Activated CD8-positive, alpha-beta memory T cell treated with anti-CD3 and anti-CD28 coated beads, Interleukin-2, amount 50 U/mL, for 1 hour (primary cell): ENCODE results near the gene TSFM.
"Not testable (repeated sequence)": the region's sequence is repeated elsewhere in the genome, so short reads cannot be mapped to it uniquely, and the experiment has no call there.

Source experiments
- DNase-seq: peaks from one replicate; pipeline ENCODE4 v3.0.0-alpha.2; 2020; ENCODE audit errors: extremely low read depth

Gene TSFM

DNA sequence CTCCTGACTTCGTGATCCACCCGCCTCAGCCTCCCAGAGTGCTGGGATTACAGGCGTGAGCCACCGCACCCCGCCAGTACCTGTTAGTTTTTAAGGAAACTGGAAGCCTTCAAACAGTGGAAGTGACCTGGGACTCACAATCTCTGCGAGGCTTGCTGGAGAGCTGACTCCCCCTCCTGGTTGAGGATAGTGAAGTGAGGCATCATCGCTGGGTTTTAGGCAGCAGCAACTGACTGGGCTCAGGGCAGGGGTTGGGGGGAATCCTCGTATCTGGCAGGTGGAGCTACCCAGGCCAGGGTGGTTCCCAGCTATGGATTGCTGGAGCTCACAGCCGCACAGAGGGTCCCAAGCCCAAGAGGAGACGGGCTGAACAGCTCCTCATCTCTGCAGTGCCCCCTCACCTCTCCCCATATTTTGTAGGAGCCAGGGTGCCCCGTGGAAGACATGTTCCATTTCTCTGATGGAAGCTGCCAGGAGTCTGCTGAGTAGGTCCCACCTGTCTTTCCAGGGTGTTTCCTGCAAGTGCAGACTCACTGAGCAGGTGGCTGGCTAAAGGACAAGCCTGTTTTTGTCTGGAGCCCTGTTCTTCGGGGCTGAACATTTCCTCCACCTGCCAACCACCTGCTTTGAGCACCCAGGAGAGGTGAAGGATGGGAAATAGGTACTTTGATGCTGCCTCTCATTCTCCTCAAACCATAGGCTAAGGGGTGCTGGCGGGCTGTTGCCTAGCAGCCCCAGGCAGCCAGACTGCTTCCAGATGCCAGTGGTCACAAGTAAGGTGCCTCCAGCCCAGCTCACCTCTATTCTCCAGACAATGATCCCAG lies 32.8 kb downstream of the TSFM start:
- DNase-seq, result no peak

DNA sequence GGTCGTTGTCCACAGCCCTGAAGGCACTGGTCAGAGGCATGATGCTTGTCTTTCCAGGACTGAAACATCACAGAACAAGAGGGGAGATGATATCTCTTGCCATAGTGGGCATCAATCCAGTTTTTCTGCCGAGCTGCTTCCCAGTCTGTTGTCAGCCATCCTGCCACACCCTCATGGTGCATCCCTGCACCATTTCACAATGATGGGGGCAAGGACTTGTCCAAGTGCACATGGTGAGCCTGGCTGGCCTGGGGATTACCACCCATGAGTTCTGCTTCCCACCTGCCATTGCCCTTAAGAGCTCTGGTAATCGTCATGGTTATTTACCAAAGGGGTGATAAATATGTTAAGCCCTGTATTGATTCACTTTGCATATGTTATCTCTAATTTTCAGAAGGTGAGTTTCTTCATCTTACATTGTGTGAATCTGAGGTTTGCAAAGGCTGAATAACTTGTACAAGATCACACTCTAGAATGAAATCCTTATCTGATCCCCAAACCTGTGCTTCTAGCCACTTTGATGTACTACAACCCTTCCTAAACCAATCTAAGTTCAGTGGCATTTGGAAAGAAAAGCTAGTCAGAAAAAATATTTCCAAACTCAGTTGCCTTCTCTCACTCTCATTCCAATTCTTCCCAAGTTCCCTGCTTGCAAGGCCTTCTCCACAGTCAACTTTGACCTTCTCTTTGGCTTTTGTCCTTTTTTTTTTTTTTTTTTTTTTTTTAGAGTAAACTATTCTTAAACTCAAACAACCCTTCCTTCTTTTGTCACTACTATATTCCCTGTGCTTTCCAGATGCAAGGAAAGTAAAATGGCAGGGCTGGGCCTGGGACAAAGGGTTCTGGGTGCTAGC lies 33.6 kb downstream of the TSFM start:
- DNase-seq, result no peak

DNA sequence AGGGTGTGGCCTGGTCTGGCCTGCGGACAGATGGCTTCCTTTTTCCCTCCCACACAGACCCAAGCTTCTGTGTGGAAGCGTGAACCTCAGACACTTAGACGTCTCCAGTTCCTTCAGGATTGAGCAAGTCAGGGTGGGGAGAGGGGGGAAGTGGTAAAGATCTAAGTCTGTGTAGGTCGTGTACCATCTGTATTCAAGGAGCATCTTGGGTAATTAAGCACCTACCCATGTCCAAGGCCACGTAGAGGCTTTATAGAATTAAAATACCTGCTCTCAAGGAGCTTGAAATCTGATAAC lies 34.2 kb downstream of the TSFM start:
- DNase-seq, result no peak

DNA sequence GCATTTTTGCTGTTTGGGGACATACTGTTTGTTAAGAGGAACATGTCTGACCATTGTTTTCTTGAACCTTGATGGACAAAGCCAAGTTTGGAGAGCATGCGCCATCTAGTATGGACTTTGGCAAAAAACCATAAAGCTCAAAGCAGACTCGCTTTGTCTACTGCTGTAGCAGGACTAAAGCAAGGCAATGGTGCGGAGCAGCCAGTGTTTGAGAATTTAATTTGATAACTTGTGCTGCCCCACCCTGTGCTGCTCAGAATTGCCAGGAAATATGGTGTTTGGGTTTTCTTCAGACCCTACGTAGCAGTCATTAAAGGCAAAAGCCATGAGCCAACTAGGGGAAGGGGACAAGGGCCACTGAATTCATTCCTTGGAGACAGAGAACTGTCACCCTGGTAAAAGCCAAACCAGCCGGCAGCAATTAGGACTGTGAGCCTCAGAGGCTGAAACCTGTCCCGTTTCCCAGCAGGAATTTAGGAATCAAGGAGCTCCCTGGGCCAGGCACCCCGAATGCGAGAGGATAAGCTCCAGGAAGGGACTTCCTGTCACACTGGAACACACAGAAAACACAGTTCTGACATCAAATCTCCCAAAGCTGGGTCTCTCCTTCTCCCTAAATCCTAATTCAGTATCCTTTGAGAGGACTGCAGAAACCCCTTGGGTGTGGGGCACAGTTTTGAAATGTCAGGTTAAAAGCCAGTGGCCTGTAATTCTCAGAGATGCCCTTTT lies 34.8 kb downstream of the TSFM start:
- no peak for DNase-seq

DNA sequence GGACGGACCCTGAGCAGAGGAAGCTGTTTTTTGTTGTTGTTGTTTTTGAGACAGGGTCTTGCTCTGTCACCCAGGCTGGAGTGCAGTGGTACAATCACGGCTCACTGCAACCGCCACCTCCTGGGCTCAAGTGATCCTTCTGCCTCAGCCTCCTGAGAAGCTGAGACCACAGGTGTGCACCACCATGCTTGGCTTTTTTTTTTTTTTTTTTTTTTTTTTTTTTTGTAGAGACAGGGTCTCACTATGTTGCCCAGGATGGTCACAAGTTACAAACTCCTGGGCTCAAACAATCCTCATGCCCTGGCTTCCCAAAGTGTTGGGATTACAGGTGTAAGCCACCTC lies 35.4 kb downstream of the TSFM start:
- not testable (repeated sequence) for DNase-seq

DNA sequence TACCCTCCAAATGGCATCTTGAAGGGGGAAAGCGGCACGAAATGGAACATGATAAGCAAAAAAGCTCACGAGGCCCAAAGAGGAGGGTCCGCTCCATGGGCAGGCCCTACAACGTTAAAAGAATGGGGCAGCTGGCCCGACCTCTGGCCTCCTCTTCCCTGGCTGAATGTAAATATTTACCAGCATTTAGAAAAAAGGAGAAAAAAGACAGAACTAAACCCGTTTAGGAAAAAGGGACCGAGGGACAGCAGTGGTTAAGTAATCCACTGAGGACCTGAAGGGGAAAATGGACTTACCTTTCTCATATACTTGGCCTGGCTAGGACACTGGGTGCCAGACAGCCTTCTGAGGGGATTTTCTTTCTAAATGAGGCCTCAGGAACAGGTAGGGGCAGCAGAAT lies 37.5 kb downstream of the TSFM start:
- not testable (repeated sequence) for DNase-seq

DNA sequence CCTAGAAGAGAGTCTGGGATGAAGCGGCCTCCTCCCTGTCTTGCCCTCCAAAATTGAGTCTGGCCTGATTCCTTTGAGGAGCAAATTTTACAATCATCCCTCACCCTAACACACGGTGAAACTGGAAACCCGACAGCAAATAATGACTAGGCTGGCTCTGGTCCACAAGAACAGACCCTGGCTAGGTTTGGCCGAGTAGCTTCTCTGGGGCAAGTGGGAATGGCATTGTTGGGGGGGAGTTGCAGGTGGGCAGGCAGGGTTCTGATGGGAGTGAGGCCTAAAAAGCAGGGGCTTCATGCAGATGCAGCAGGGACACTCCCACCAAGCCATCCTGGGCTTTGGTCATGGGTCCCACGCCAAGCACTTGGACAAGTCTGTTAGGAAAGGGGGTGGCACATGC lies 38.4 kb downstream of the TSFM start:
- not testable (repeated sequence) for DNase-seq

DNA sequence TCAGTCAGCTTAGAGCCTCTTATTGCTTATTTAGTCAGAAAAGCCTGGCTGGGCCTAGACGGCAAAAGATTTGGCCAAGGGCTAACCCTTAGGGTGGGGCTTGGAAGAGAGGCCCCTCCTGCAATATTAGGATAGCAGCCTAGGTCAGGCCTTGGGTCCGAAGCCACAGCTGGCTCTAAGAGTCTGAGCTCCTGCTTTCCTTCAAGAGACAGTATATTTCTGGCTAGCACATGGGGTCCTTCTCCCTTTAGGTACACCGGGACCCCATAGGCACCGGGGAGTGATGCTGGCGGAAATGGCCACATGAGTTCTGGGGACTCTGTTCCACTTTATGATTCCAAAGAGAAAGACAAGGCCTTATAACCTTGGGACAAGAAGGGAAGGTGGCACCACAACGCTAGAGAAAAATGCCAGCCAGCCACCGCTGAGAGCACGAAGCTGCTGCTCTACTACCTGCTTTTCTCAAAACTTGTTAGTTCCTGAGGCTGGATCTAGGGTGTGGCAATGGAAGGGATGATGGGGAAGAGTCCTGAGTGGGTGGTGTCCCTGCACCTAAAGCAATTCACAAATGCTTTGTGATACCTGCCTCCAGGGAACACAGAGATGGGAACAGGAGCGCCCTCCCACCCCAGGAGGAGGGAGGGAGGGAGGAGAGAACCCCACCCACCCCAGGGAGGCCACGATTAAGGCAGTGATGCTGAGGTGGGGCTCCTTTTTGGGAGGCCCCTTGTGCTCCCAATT lies 39.1 kb downstream of the TSFM start:
- DNase-seq, result no peak

DNA sequence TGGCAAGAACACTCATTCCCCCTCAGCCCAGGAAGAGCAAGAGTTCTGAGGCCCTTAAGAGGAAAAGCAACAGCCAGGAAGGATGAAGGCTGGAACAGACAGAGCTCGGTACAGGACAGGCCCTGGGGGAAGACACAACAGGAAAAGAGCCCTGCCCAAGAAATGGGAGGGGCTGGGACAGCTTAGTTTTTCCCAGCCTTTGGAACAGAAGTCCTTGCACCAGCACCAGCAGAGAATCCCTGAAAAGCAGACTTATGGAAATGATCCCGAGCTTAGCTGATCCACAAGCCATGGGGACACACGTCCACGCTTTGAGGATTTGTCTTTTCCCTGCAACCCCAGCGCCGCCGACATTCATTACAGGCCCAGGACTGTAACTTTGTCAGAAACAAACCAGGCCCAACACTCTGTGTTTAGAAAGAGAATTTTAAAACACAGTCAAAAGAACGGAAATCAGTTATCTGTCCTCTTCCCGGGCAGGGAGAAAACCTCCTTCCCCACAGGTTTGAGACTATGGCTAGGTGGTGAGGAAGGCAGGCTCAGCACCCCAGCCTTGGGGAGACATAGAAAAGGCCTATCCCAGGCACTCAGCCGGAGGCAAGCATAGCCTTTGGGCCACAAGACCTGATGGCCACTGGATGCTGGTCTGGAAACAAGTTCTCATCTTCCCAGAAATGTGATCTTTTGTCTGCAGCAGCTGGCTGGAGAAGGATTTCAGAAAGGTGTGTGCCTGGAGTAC lies 40.0 kb downstream of the TSFM start:
- no peak for DNase-seq

DNA sequence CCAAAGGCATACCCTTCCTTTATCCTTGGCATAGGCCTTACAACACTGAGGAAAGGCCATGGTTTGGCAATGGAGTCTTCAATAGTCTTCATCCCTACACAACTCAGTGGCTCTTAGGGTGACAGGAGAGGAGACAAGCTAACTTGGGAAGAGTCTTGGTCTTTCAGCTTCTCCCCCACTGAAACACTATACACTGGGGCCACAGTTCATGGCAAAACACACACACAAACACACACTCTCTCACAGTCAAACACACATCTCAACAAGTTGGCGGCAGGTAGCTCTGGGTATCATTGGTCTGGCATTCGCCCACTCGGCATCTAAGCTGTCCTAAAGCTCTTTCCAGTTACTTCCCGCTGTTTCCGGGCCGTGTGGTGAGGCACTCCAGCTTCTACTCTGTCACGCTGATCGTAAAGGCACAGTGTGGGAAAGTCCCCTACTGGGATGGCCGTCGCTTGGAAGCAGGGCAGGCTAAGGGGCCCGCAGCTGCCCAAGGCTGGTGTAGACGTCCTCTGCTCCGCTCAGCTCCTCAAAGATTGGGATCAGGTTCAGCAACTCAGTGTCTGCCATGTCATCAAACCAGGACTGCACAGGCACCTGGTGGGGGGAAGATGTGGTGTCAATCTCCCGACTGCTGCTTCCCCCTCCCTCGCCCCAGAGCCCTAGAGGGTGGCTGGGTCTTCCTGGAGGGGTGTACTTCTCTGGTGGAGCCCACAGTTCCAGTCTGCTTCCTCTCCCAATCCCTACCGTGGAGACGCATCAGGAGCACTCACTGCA lies 40.7 kb downstream of the TSFM start:
- DNase-seq, result no peak

DNA sequence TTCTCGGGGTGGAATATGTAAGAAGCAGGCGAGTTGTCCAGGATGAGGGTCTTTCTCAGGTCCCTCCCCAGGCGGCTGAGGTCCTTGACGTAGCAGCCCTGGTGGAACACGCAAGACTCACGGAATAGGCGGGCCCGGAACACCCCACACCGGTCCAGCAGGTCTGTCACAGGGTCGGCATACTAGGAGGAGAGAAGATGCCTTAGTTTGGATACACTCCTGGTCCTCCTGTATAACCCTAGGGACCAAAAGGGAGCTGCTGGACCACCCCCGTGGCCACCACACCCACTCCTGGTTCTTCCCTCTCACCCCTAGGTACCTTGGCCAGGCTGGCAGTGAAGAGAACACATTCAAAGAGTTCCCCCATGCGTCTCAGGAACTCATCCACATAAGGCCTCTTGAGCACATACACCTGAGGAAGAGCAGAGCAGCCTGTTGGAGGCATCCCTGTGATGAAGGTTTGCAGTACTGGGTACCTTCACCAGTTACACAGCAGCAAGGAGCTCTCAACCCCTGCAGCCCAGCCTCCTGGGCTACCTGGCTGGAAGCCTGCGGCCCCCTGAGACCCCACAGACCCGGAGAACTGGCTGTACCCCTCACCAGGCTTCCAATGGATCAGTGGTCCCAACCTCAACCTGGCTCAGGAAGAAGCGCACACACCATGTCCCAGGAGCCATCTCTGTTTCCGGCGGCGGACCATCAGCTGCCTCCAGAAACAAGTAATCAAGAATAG lies 41.5 kb downstream of the TSFM start:
- no peak for DNase-seq

DNA sequence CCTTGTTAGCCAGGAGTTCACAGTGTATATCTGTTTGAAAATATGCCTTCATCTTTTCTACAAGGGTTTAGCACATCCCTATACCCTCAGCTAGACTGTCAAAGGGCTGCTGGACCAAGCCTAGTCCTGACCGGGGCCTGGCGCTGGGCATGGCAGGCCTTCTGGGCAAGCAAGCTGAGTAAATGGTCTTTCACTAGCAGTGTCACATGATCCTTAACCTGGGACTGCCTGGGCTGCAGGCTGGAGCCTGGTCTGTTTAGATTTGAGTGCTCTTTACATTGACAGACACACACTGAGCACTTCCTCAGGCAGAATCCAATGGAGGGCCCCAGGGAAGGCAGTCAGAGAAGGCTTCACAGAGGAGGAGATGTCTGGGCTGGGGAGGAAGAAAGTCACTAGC lies 42.9 kb downstream of the TSFM start:
- no peak for DNase-seq

DNA sequence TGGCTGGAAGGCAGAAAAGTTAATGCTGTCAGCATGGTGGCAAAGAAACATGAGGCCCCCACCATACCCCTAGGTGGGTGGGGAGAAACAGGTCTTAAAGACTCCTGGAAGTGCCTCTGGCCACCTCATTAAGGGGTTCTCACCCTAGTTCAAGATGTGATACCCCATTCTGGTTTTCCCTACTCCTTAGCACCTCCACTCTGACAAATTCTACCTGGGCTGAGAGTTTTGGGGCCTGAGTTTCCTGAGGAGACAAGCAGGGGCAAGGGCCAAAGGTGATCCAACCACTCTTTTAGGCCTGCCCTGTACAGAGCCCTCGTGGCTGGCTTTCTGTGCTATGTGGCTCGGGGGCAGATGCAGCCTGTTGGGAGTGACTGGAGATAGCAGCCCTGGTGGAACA lies 43.8 kb downstream of the TSFM start:
- DNase-seq, result no peak

DNA sequence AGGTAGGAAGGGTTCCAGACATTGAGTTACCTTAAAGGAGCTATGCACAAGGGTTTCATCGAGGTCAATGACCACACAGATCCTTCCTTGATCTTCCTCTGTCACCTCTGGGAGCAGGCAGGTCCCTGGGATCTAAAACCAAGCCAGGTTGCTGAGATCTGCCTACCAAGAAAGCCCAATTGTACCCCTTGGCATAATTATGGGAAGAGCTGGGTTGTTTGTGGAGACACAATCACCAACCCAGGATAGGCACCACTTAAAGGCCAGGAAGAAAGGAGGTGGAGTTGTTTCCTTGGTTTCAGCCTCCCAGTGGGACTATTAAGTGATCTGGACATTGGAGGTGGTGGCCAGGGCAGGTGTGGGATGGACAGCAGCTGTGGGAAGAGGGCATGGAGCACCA lies 44.4 kb downstream of the TSFM start:
- no peak for DNase-seq

DNA sequence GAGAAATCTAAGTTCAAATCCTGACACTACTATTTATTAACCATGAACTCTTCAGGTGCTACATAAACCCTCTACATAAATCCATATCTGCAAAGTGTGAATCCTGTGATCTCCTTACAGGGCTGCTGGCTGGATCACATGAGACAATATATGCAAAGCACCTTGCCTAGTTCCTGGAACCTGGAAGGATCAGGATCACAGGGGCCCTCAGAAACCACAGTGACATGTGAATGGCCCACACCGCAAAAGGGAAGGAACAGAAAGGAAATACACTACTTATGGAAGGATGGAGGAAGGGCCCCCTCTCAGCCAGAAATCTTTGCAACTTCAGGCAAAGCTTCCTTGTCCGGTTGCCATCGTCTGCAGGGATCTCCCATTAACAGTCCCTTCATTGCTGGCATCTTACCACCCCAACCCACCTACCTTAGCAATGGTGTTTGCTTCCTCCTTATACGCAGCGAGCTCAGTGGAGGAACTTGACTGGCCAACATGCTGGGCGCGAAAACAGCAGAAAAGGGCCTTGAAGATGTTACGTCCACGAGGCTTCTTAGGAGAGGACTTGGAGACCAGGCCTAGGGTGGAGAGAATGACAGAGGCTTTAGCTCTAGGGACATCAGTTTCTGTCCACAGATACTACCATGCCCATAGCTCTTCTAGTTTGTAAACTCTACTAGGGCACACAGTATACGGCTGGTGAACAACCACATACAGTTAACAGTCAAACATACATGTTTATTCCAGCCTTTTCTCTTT lies 46.6 kb downstream of the TSFM start:
- DNase-seq, result no peak

DNA sequence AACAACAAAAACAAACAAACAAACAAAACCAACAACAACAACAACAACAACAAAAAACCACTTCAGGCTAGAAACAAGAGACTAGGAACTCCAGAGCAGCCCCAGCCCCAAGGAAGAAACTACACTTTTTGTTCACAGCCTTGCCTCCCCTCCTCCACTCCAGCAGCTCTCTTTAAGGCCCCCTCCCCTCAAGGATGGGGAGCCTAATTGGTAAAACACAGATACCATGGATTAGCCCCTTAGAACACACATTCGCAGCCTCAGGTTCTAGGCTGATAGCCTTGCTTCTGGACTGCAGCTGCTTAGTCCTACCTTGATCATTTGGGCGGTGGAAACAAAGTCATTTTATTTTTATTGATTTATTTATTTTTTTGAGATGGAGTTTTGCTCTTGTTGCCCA lies 47.8 kb downstream of the TSFM start:
- DNase-seq, result no peak

DNA sequence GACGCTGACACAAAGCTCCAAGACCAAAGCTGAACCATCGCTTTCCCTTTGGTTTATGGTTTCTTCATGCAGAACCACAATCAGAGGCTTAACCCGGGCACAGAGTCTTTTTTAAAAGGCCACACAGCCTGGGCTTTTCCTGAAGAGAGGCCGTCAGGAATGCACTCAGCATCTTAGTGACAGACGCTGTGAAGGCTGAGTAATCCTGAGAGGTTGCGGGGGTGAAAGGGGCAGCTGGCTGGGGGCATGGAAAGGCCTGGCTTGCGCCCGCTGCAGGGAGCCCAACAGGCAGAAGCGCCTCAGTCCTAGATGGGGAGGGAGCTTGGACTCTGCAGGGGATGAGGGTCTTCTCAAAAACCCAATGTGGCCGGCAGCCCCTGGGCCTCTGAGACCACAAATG lies 50.4 kb downstream of the TSFM start:
- DNase-seq, result no peak

DNA sequence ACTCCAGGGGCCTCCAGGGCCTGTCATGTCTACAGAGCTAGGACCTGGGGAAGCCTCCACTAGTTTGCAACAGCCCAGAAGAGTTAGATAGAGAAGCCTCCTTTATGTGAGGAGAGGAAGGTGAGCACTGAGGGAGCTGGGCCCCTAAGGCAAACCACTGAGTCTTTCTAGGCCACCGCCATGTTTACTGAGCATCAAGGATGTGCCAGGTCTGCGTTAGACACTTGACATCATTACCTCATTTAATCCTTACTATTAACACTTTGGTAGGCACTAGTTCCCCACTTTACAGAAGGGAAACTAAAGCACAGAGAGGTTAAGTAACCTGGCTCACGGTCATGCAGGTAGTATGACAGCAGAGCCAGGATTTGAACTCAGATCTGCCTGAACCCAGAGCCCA lies 51.1 kb downstream of the TSFM start:
- no peak for DNase-seq
